H9 (cell line): Measurements from ENCODE around the gene ANKRD52. TPM values are rescaled to one million over a fixed set of nuclear protein-coding genes. Genes with fewer than 3 reads are reported as not detected.

ENCODE experiments used
- DNase-seq: peaks from one replicate; pipeline ENCODE4 v3.0.0-alpha.2; 2017
- H2AFZ ChIP-seq: one replicate; pipeline ENCODE4 v1.6.1; 2013; ENCODE audit warnings: mild to moderate bottlenecking, low read length, control low read depth, moderate library complexity
- H2AK5ac ChIP-seq: 2 replicates; pipeline ENCODE4 v1.6.1; 2013; ENCODE audit warnings: low read length, control low read depth, mixed read lengths; ENCODE audit not compliant: insufficient read length
- H2BK120ac ChIP-seq: one replicate; pipeline ENCODE4 v1.6.1; 2013; ENCODE audit warnings: low read depth, mild to moderate bottlenecking, low read length, control low read depth, inconsistent platforms; ENCODE audit not compliant: poor library complexity, severe bottlenecking
- H2BK12ac ChIP-seq: 2 replicates; pipeline ENCODE4 v1.6.1; 2013; ENCODE audit warnings: low read length, control low read depth, mixed read lengths, low read depth; ENCODE audit not compliant: insufficient read length
- H2BK15ac ChIP-seq: 2 replicates; pipeline ENCODE4 v1.6.1; 2013; ENCODE audit warnings: low read depth, low read length, control low read depth
- H2BK20ac ChIP-seq: one replicate; pipeline ENCODE4 v1.6.1; 2013; ENCODE audit warnings: low read depth, mild to moderate bottlenecking, low read length, control low read depth, inconsistent platforms; ENCODE audit not compliant: poor library complexity, severe bottlenecking
- H2BK5ac ChIP-seq: 2 replicates; pipeline ENCODE4 v1.6.1; 2013; ENCODE audit warnings: low read length, control low read depth, mixed read lengths; ENCODE audit not compliant: insufficient read length
- H3K14ac ChIP-seq: 2 replicates; pipeline ENCODE4 v1.6.1; 2013; ENCODE audit warnings: low read length, control low read depth; ENCODE audit not compliant: insufficient read depth
- H3K18ac ChIP-seq: 2 replicates; pipeline ENCODE4 v1.6.1; 2013; ENCODE audit warnings: low read depth, mild to moderate bottlenecking, mixed read lengths, low read length, control low read depth; ENCODE audit not compliant: insufficient read length
- H3K23ac ChIP-seq: 2 replicates; pipeline ENCODE4 v1.6.1; 2013; ENCODE audit warnings: low read length, control low read depth, mixed read lengths, low read depth; ENCODE audit not compliant: insufficient read length
- H3K23me2 ChIP-seq: 2 replicates; pipeline ENCODE4 v1.6.1; 2013; ENCODE audit warnings: low read depth, mild to moderate bottlenecking, mixed read lengths, low read length, control low read depth; ENCODE audit not compliant: insufficient read length, poor library complexity, severe bottlenecking
- H3K27ac ChIP-seq: 2 replicates; pipeline ENCODE4 v1.5.1; 2013; ENCODE audit warnings: low read length, control low read depth, mixed read lengths, low read depth; ENCODE audit not compliant: insufficient read length
- H3K27me3 ChIP-seq: 2 replicates; pipeline ENCODE4 v1.6.1; 2013; ENCODE audit warnings: low read length, control low read depth, inconsistent platforms; ENCODE audit not compliant: insufficient read depth
- H3K4ac ChIP-seq: 2 replicates; pipeline ENCODE4 v1.6.1; 2013; ENCODE audit warnings: low read depth, mild to moderate bottlenecking, control low read depth, inconsistent platforms, low read length, moderate library complexity
- H3K4me1 ChIP-seq: 2 replicates; pipeline ENCODE4 v1.6.1; 2013; ENCODE audit warnings: low read length, control low read depth, inconsistent platforms; ENCODE audit not compliant: insufficient read depth
- H3K4me2 ChIP-seq: 2 replicates; pipeline ENCODE4 v1.6.1; 2013; ENCODE audit warnings: low read length, control low read depth, mixed read lengths; ENCODE audit not compliant: insufficient read length, insufficient read depth
- H3K56ac ChIP-seq: 2 replicates; pipeline ENCODE4 v1.6.1; 2013; ENCODE audit warnings: low read depth, mild to moderate bottlenecking, mixed read lengths, low read length, control low read depth; ENCODE audit not compliant: insufficient read length
- H3K79me1 ChIP-seq: 2 replicates; pipeline ENCODE4 v1.6.1; 2013; ENCODE audit warnings: low read depth, mild to moderate bottlenecking, moderate library complexity, low read length, control low read depth, inconsistent platforms; ENCODE audit not compliant: insufficient read depth, poor library complexity, severe bottlenecking
- H3K79me2 ChIP-seq: 2 replicates; pipeline ENCODE4 v1.6.1; 2013; ENCODE audit warnings: low read length, control low read depth, inconsistent platforms; ENCODE audit not compliant: insufficient read depth
- H3K9ac ChIP-seq: 2 replicates; pipeline ENCODE4 v1.6.1; 2013; ENCODE audit warnings: low read length, control low read depth, mixed read lengths; ENCODE audit not compliant: insufficient read length; ENCODE audit errors: extremely low read depth
- H3K9me3 ChIP-seq: one replicate; pipeline ENCODE4 v1.6.1; 2013; ENCODE audit warnings: low read depth, low read length, inconsistent platforms; ENCODE audit not compliant: control insufficient read depth
- H3T11ph ChIP-seq: one replicate; pipeline ENCODE4 v1.6.1; 2013; ENCODE audit warnings: mild to moderate bottlenecking, low read length, control low read depth, inconsistent platforms
- H4K20me1 ChIP-seq: one replicate; pipeline ENCODE4 v1.6.1; 2013; ENCODE audit not compliant: control insufficient read depth, insufficient read length, insufficient read depth
- H4K5ac ChIP-seq: 2 replicates; pipeline ENCODE4 v1.6.1; 2013; ENCODE audit warnings: low read depth, mild to moderate bottlenecking, mixed read lengths, low read length, control low read depth; ENCODE audit not compliant: insufficient read length
- H4K8ac ChIP-seq: replicated peaks from 2 replicates; pipeline ENCODE4 v1.6.1; 2013; ENCODE audit warnings: low read length, control low read depth, mixed read lengths, low read depth; ENCODE audit not compliant: insufficient read length
- H4K91ac ChIP-seq: 2 replicates; pipeline ENCODE4 v1.6.1; 2013; ENCODE audit warnings: low read depth, mild to moderate bottlenecking, moderate library complexity, mixed read lengths, low read length, control low read depth; ENCODE audit not compliant: insufficient read length
- H3K27ac Mint-ChIP-seq, 3 experiments: 2 replicates in 2 of 3; 3 replicates in 1 of 3; pipeline ENCODE4 v1.8.0; 2020 to 2021; ENCODE audit warnings: mixed read lengths in 3 of 3, mild to moderate bottlenecking in 1 of 3, moderate library complexity in 1 of 3
- H3K27me3 Mint-ChIP-seq: 2 replicates; pipeline ENCODE4 v1.8.0; 2021; ENCODE audit warnings: low read depth, mild to moderate bottlenecking, moderate library complexity, mixed read lengths
- H3K36me3 Mint-ChIP-seq, 3 experiments: 2 replicates in 2 of 3; 3 replicates in 1 of 3; pipeline ENCODE4 v1.8.0; 2020 to 2021; ENCODE audit warnings: low read depth in 3 of 3, mixed read lengths in 3 of 3; ENCODE audit not compliant: insufficient read depth in 1 of 3
- H3K4me1 Mint-ChIP-seq, 2 experiments: 2 replicates each; pipeline ENCODE4 v1.8.0; 2020; ENCODE audit warnings: mixed read lengths in 2 of 2
- H3K4me3 Mint-ChIP-seq, 2 experiments: 2 replicates in 1 of 2; 3 replicates in 1 of 2; pipeline ENCODE4 v1.8.0; 2020 to 2021; ENCODE audit warnings: mild to moderate bottlenecking in 2 of 2, mixed read lengths in 2 of 2, moderate library complexity in 1 of 2
- H3K9me3 Mint-ChIP-seq, 2 experiments: 2 replicates in 1 of 2; 3 replicates in 1 of 2; pipeline ENCODE4 v1.8.0; 2020; ENCODE audit warnings: mild to moderate bottlenecking in 2 of 2, mixed read lengths in 2 of 2, moderate library complexity in 1 of 2
- WGBS: extraction: QIAGEN DNeasy Blood & Tissue Kit; methylation state at CpG from one replicate; pipeline ENCODE4 v1.1.7; 2013; ENCODE audit warnings: missing lambda C conversion rate, low lambda C conversion rate, mixed read lengths; ENCODE audit not compliant: insufficient read length; ENCODE audit errors: extremely low coverage; 5-methylcytosine and 5-hydroxymethylcytosine counted together
- total RNA-seq: library from RNA; stranded (reverse); gene quantifications from 2 replicates; pipeline ENCODE4 v1.2.1, GENCODE V29; 2021
- TF ChIP-seq, protein P1 (sequence below): fragments of 200-600 bp; sonication (generic); conservative IDR thresholded peaks from 3 replicates; pipeline ENCODE4 v1.8.0; 2021; ENCODE audit warnings: antibody characterized with exemption, mild to moderate bottlenecking

ANKRD52 gene
- total RNA-seq, 1 experiment from 2014 or later = 33.4 TPM

DNA sequence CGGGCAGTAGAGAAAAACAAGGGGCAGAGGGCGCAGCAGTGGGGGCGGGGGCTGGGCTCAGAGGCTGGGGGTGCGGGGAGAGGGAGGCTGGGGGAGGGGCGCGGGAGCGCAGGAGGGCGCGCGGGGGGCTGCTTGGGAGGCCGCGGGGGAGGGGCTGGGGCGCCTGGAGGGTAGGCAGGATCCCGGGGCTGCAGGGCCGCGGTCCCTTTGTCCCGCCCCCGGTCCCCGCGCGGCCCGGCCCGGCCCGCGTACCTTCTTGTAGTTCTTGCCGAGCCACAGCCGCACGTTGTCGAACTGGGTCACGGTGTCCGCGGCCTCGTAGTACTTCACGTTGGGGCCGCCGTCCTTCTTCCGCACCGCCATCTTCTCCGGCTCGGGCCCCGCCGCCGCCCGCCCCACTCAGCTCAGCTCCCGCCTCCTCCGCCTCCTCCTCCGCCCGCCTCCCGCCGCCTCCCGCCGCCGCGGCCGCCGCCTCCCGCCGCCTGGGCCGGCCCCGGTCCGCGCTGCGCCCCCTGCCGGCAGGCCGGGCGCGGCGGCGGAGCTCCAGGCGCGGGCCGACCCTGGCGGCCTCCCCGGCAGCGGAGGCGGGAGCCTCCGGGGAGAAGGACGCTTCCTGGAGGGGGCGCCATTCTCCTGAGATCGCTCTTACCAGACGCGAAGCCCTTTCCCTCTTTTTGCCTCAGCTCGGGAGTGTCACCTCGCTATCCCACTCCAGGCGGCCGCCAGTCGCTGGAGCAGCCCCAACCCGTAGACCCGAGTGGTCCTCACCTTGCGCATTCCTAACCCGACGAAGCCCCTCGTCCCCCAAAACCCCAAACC is 68.9 kb downstream of the ANKRD52 start, which contains the start of gene SMARCC2:
Gene SMARCC2 (minus strand): TSS at position 385 of the 819 bp plus-strand sequence. CDS start 22 bp downstream, at position 363.
- H3K27me3 Mint-ChIP-seq = peaks cover 3% of the 10 kb centered on the region; the same call in 1 of the 2 replicates

More for the DNA sequence above, 68.9 kb downstream of the ANKRD52 start, which contains the start of gene SMARCC2:
- Histone ChIP-seq H3K18ac (peak within 1 kb of the TSS; percentile 93), H3K79me2 (peaks cover 8% of the 10 kb centered on the region; the same call in 1 of the 2 replicates), H4K91ac (no peak within 1 kb of the TSS), H4K20me1 (no peaks in the 10 kb centered on the region), H2AK5ac (no peak within 1 kb of the TSS), H3K4me2 (peak within 1 kb of the TSS; percentile 86), H3K9me3 (no peaks in the 10 kb centered on the region), H2BK20ac (no peak within 1 kb of the TSS), H3K9ac (peak within 1 kb of the TSS; percentile 86), H3K4me1 (peaks cover 8% of the 10 kb centered on the region), H3K14ac (peak within 1 kb of the TSS; percentile 95; the same call in 1 of the 2 replicates), H4K8ac (no peak within 1 kb of the TSS), H2BK15ac (no peak within 1 kb of the TSS), H2BK120ac (peak within 1 kb of the TSS; percentile 74), H2BK5ac (no peak within 1 kb of the TSS), H4K5ac (no peak within 1 kb of the TSS), H3K27me3 (no peaks in the 10 kb centered on the region), H3K56ac (no peak within 1 kb of the TSS), H3K4ac (no peak within 1 kb of the TSS), H3K23ac (no peak within 1 kb of the TSS), H3T11ph (no peak within 1 kb of the TSS), H2BK12ac (peak within 1 kb of the TSS; percentile 31), H3K79me1 (peaks cover 6% of the 10 kb centered on the region), H3K27ac (peak within 1 kb of the TSS; percentile 48), H3K23me2 (peaks cover 12% of the 10 kb centered on the region), H2AFZ (peak within 1 kb of the TSS; percentile 88)
- TF ChIP-seq, protein P1, sequence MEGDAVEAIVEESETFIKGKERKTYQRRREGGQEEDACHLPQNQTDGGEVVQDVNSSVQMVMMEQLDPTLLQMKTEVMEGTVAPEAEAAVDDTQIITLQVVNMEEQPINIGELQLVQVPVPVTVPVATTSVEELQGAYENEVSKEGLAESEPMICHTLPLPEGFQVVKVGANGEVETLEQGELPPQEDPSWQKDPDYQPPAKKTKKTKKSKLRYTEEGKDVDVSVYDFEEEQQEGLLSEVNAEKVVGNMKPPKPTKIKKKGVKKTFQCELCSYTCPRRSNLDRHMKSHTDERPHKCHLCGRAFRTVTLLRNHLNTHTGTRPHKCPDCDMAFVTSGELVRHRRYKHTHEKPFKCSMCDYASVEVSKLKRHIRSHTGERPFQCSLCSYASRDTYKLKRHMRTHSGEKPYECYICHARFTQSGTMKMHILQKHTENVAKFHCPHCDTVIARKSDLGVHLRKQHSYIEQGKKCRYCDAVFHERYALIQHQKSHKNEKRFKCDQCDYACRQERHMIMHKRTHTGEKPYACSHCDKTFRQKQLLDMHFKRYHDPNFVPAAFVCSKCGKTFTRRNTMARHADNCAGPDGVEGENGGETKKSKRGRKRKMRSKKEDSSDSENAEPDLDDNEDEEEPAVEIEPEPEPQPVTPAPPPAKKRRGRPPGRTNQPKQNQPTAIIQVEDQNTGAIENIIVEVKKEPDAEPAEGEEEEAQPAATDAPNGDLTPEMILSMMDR = peak; percentile 81
- peak within 1 kb of the TSS; percentile 94 to 98 for H3K4me3 Mint-ChIP-seq
- H3K27ac Mint-ChIP-seq = peak within 1 kb of the TSS; percentile 97 to 99 (median 99)
- 0 out of 5 replicates have a peak, but pooled peaks cover 0 to 3% of the 10 kb centered on the region in 2 experiments for H3K9me3 Mint-ChIP-seq
- WGBS = no CpG with 5 or more reads among the region's 93 CpGs
- peak; percentile 93 for DNase-seq
- H3K36me3 Mint-ChIP-seq = peaks cover 30 to 50% (median 41%) of the 10 kb centered on the region in 3 experiments; a peak in 6 of 7 replicates
- H3K4me1 Mint-ChIP-seq = peaks cover 24 to 27% of the 10 kb centered on the region in 2 experiments
